GM12892 (cell line): Measurements from ENCODE around the gene PON3.

Source experiments
- POLR2A ChIP-seq: IDR thresholded peaks from 2 replicates; pipeline ENCODE4 v1.6.1; 2011; ENCODE audit warnings: low read depth, low read length, control low read depth
- POLR2AphosphoS5 ChIP-seq: IDR thresholded peaks from 2 replicates; pipeline ENCODE4 v1.6.1; 2011; ENCODE audit warnings: low read depth, low read length, control low read depth

GRCh38 chr7:95397381-95397780 is 1.2 kb upstream of the PON3 start:
- TF ChIP-seq POLR2A, result no peak
- no peak for TF ChIP-seq POLR2AphosphoS5
